H1 (cell line): ENCODE measurements around the gene APBB1. TPM values are rescaled to one million over a fixed set of nuclear protein-coding genes. Genes with fewer than 3 reads are reported as not detected.

ENCODE experiments used
- ATF3 ChIP-seq: IDR thresholded peaks from 2 replicates; pipeline ENCODE4 v1.6.1; 2011; ENCODE audit warnings: low read depth, mild to moderate bottlenecking, low read length; ENCODE audit not compliant: insufficient read depth
- CTCF ChIP-seq, 3 experiments: IDR thresholded peaks; 1 replicate in 2 of 3; 2 replicates in 1 of 3; pipeline versions ENCODE4 v1.5.1 to v1.6.1; 2011; ENCODE audit warnings: low read length in 3 of 3, mild to moderate bottlenecking in 3 of 3, inconsistent platforms in 2 of 3, low read depth in 1 of 3, moderate library complexity in 1 of 3; ENCODE audit not compliant: insufficient read depth in 1 of 3; ENCODE audit errors: control extremely low read depth in 1 of 3
- JUN ChIP-seq: IDR thresholded peaks from 2 replicates; pipeline ENCODE4 v1.6.1; 2011; ENCODE audit warnings: low read depth, mild to moderate bottlenecking, improper control_type of control experiment, low read length
- RNF2 ChIP-seq: fragments of 200-900, 300-1000 bp; sonication (generic); IDR thresholded peaks from 2 replicates; pipeline ENCODE4 v1.7.1; 2016; ENCODE audit warnings: borderline replicate concordance, low read depth, mild to moderate bottlenecking, antibody characterized with exemption, low read length; ENCODE audit not compliant: poor library complexity, severe bottlenecking; ENCODE audit errors: missing control alignments
- polyA plus RNA-seq, 7 experiments: library from polyadenylated mRNA; depleted of rRNA in 3 of 7; stranded (reverse) in 5 of 7; unstranded in 2 of 7; fragments of >200 nt in 5 of 7; fragments of 200-250 nt in 2 of 7; gene quantifications; 1 replicate in 5 of 7; 2 replicates in 1 of 7; 4 replicates in 1 of 7; pipeline versions ENCODE4 v1.2.1 to v1.2.3, GENCODE V29; 2011 to 2013; ENCODE audit warnings: missing spikeins in 2 of 7, mixed read lengths in 2 of 7
- total RNA-seq: library from RNA; stranded (reverse); fragmentation: NEBNext Ultra II Directional; extraction: Animal tissue kit (Norgen Biotek cat#: 25700); gene quantifications from 2 replicates; pipeline ENCODE4 v1.2.1, GENCODE V29; 2021

The APBB1 gene
- total and polyA plus RNA-seq, 2 of the 8 experiments (the other 6 are each of a cell fraction or from before 2014, with no cell fraction given) = 23.9 to 33.1 TPM

GRCh38 chr11:6431861-6432260, 13.0 kb upstream of the APBB1 start (continued):
- no peak for TF ChIP-seq RNF2
- TF ChIP-seq ATF3 = no peak
- no peak for TF ChIP-seq CTCF (IDR thresholded peaks at IDR 0.05; ENCODE audit: control extremely low read depth in 1 of 3, insufficient read depth in 1 of 3, low read depth in 1 of 3, low read length in 3 of 3)
- TF ChIP-seq JUN = no peak
